GM18526 (cell line): Measurements from ENCODE around the gene GALNT2.

Experiments
- POLR2A ChIP-seq: IDR thresholded peaks from 3 replicates; pipeline ENCODE4 v1.6.1; 2011; ENCODE audit not compliant: insufficient read length; ENCODE audit errors: extremely low read depth

The GALNT2 gene

DNA sequence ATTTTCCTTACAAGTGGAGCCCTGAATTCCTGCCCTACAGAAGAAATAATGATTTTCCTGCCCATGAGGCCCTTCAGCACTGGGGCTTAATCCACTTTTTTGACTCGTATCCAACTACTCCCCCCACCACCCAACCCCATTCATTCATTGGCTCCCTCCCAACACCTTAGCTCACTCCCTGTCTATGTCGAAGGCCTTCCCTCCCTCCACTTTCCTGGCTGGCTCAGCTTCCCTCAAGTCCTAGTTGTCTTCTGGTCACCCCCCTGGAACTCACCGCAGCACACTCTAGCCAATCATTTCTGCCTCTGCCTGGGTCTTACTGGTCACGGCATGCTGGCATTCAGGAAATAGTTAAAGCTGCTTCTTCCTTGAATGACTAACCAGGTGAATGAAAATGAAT is 240.2 kb downstream of the GALNT2 start:
- no peak for TF ChIP-seq POLR2A

GRCh38 chr1:230308039-230308438 is 241.0 kb downstream of the GALNT2 start:
- TF ChIP-seq POLR2A: no peak

- TF ChIP-seq POLR2A: no peak
Observed at GRCh38 chr1:230308821-230309220, 241.8 kb downstream of the GALNT2 start.

DNA sequence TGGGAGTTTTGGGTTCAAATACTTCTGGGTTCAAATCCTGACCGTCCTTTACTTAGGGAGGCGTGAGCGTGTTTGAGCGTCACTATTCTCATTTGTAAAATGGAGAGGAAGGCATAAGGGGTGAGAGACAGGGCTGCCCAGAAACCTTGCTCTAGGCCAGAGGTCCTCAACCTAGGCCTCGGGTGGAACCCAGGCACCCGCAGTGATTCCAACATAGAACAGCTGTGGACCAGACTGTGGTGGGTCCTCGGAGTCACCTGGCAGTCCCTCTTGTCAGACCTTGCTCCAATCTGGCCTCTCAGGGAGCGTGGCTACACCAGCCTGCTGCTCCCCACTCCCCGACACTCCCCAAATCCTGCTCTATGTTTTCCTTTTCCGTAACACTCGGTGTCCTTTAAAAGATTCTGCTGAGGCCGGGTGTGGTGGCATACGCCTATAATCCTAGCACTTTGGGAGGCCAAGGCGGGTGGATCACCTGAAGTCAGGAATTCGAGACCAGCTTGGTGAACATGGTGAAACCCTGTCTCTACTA is 242.7 kb downstream of the GALNT2 start:
- no peak for TF ChIP-seq POLR2A

DNA sequence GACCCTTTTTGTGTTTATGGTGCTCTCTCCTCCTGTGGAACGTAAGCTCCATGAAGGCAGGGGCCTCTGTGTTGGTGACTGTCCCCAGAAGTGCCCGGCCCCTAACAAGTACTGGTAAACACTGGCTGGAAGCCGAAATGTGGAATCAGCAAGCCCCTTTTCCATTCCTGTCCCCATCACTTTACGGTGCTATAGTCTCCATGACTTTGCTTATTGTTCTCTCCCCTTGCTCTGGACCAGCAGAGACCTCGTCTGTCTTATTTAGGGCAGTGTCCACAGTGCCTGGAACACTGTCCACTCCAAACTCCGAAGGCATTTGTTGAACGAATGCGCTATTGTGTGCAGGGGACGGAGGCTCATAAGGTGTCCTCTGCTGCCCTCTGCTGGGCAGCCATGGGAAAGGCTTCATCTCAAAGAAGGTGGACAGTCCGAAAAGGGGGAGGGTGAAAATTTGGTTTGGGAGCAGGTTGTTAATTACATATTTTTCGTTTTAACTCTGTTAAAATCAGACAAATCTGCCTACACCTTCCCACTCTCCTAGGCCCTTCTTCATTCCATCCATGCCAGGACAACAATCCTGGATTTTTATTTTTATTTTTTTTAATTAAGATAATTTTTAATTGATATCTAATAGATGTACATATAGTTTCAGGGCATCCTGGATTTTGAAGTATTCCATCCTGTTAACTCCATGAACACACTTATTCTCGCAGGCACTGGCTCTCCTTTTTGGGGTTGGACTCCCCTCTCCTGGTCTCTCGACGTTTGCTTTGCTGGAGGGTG is 243.5 kb downstream of the GALNT2 start:
- TF ChIP-seq POLR2A: no peak

DNA sequence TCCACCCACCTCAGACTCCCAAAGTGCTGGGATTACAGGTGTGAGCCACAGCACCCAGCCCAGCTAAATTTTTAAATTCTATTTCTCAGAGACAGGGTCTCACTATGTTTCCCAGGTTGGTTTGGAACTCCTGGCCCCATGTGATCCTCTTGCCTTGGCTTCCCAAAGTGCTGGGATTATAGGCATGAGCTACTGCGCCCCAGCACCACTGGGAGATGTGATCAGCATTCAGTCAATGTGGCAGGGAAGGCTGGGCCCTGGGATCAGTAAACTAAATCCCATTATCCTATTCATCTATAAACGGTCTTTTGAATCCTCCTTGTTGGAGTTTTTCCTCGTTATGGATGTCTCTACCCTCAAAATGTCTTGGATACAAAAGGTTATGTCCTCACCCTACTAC is 245.6 kb downstream of the GALNT2 start:
- no peak for TF ChIP-seq POLR2A

DNA sequence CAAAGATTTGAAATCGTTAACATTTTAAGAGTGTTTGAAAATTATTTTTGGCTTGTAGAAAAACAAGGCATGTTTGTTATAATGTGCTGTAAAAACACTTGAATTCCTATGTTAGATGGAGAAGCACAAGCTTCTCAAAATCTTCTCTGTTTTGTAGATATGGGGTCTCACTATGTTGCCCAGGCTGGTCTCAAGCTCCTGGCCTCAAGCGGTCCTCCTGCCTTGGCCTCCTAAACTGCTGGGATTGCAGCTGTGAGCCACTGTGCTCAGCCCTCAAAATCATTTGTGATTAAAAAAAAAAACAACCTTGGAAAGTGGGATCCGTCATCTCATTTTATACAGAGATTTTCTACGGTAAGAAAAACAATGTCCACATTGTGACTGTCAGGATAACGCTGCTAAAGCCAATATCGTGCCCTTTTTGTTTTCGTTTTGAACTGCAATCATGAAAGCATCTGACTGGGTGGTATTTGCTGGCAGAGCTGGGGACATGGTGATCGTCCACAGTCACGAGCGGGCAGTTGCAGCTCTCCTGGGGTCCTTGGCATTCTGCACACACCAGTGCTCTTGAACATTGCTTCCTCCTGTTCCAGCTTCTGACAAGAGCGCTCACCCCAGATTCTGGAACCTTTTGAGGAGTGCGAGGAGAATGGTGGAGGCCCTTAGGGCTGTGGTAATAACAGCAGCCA is 246.6 kb downstream of the GALNT2 start:
- TF ChIP-seq POLR2A: no peak

- no peak for TF ChIP-seq POLR2A
Observed at GRCh38 chr1:230314142-230314470, 247.1 kb downstream of the GALNT2 start.

- TF ChIP-seq POLR2A: no peak
Observed at GRCh38 chr1:230315099-230315498, 248.1 kb downstream of the GALNT2 start.

- no peak for TF ChIP-seq POLR2A
Observed at GRCh38 chr1:230316864-230317745, 250.1 kb downstream of the GALNT2 start.

GRCh38 chr1:230317823-230318819 is 251.1 kb downstream of the GALNT2 start:
- no peak for TF ChIP-seq POLR2A

DNA sequence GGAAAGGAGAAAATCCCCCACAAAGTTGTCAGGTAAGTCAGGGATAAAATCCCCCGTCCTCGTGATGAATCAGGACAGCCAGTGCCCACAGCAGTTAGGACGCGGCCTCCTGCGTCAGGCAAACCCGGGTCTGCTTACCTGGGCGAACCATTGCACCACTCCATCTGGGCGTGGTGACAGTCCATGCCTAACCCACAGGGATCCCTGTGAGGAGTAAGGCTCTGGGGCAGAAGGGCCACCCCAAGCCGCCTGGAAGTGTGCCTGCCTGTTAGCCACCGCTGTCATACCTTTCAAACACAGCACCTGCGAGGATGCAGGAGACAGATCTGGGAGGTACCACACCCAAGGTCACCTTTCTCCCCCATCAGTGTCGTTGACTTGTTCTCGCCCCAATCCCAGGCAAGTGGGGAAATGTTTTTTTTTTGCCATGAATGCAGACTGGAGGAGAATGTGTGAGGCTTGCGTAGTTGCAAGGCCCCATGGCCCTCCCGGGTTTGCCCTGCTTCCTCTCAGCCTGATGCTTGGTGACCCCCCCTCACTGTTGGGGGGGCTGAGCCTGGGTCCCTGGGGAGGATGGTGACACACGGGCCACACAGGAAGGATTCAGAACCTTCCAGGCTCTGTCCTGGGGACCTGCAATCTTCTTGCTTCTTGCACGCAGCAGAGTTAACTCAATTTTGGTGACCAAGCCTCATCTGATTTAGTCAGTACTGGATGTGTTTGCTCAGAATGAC is 252.1 kb downstream of the GALNT2 start:
- no peak for TF ChIP-seq POLR2A

DNA sequence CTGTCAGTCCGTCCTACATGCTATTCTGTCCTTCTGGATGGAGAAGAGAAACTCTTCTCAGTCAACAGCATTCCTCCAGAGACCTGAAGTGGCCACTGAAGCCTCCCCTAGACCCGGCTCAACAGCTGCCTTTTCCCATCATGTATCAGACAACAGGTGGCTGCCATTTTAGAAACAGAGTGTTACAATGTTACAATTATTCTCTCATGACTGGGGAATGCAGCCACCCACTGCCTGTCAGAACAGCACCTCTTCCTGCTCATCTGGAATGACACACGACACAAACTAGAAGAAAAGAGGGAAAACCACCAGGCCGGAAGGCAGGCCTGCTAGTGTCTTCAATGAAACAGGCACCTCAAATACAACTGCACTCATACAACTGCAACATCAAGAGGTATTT is 253.8 kb downstream of the GALNT2 start:
- no peak for TF ChIP-seq POLR2A

- no peak for TF ChIP-seq POLR2A
Observed at GRCh38 chr1:230321341-230321740, 254.3 kb downstream of the GALNT2 start.

DNA sequence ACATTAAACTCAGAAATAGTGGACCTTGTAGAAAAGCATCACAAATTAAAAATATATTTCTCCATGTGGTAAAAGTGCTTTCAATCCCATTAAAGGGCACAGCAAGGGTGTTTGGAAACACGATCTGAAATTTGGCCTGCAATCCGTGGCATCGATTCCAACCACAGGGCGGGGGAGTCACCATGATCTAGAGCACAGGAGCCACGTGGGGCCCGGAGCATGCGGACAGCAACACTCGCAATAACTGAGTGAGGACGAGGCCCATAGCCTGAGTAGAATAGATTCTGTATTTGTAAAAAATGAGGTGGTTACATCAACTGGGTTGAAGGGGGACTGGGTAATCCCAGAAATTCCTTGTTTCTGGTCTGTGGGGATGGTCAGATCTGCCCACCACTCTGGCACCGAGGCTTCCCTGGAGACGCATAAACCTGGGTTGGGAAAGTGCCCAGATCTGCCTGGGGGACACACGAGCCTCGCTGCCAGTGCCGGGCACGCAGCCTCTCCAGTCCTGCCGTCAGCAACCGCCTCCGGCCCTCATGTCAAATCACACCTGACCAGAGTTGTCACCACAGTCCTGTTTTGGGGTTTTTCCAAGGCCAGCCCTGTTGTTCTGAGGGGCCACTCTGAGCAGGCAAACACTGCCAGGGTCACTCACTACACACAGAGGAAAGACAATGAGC is 254.8 kb downstream of the GALNT2 start:
- no peak for TF ChIP-seq POLR2A
